ENCODE measurements around the gene TAF7L. TPM values are rescaled to one million over a fixed set of nuclear protein-coding genes. Genes with fewer than 3 reads are reported as not detected.

Gene TAF7L
- total RNA-seq, 1 experiment from 2014 or later, result not detected

GRCh38 chrX:101274198-101274597 is 16.9 kb downstream of the TAF7L start:
- Histone ChIP-seq H3K36me3 (ENCODE audit: control insufficient read depth, insufficient read depth, low read length) (no peaks in the 10 kb centered on the region), H3K4me1 (no peaks in the 10 kb centered on the region), H3K4me3 (ENCODE audit: low read depth, low read length) (no peak overlapping the region), H3K27me3 (replicated peaks; ENCODE audit: control insufficient read depth, insufficient read depth, low read length) (no peaks in the 10 kb centered on the region), H3K9me3 (no peaks in the 10 kb centered on the region)
- ChIA-PET POLR2A (no interaction called here), CTCF (no interaction called here)
- no peak for DNase-seq
- no peak overlapping the region for H3K4me3 Mint-ChIP-seq (ENCODE audit: unreplicated experiment)
- H3K36me3 Mint-ChIP-seq (ENCODE audit: insufficient read depth, unreplicated experiment), result no peaks in the 10 kb centered on the region
- no peak overlapping the region for H3K27ac Mint-ChIP-seq (ENCODE audit: unreplicated experiment)
- intact Hi-C loops (cut with micrococcal nuclease; ENCODE audit: unreplicated experiment), result no loop called here
- no TSS peak for BruUV-seq (replicated peaks)
- H3K27me3 Mint-ChIP-seq (ENCODE audit: insufficient read depth, unreplicated experiment), result peaks cover 3% of the 10 kb centered on the region
- H3K9me3 Mint-ChIP-seq (ENCODE audit: unreplicated experiment), result no peaks in the 10 kb centered on the region
- no peaks in the 10 kb centered on the region for H3K4me1 Mint-ChIP-seq (ENCODE audit: low read depth, unreplicated experiment)
- TF ChIP-seq CTCF (IDR thresholded peaks at IDR 0.05; ENCODE audit: insufficient read depth in 1 of 2, low read depth in 1 of 2, low read length in 1 of 2, severe bottlenecking in 1 of 2, unreplicated experiment in 1 of 2), result no peak

GRCh38 chrX:101265869-101266428 is 25.2 kb downstream of the TAF7L start:
- no peaks in the 10 kb centered on the region for H3K27me3 ChIP-seq (replicated peaks; ENCODE audit: control insufficient read depth, insufficient read depth, low read length)
- Mint-ChIP-seq H3K27me3 (ENCODE audit: insufficient read depth, unreplicated experiment) (no peaks in the 10 kb centered on the region), H3K27ac (ENCODE audit: unreplicated experiment) (no peak overlapping the region), H3K4me1 (ENCODE audit: low read depth, unreplicated experiment) (no peaks in the 10 kb centered on the region), H3K9me3 (ENCODE audit: unreplicated experiment) (no peaks in the 10 kb centered on the region), H3K4me3 (ENCODE audit: unreplicated experiment) (no peak overlapping the region), H3K36me3 (ENCODE audit: insufficient read depth, unreplicated experiment) (no peaks in the 10 kb centered on the region)
- H3K9me3 ChIP-seq, result no peaks in the 10 kb centered on the region
- TF ChIP-seq CTCF (IDR thresholded peaks at IDR 0.05; ENCODE audit: insufficient read depth in 1 of 2, low read depth in 1 of 2, low read length in 1 of 2, severe bottlenecking in 1 of 2, unreplicated experiment in 1 of 2), result no peak
- no peak for DNase-seq
- no peak overlapping the region for H3K4me3 ChIP-seq (ENCODE audit: low read depth, low read length)
- CTCF ChIA-PET, result no interaction called here
- no peaks in the 10 kb centered on the region for H3K4me1 ChIP-seq
- H3K36me3 ChIP-seq (ENCODE audit: control insufficient read depth, insufficient read depth, low read length), result no peaks in the 10 kb centered on the region
- POLR2A ChIA-PET, result no interaction called here
- intact Hi-C loops (cut with micrococcal nuclease; ENCODE audit: unreplicated experiment), result no loop called here
- no TSS peak for BruUV-seq (replicated peaks)

DNA sequence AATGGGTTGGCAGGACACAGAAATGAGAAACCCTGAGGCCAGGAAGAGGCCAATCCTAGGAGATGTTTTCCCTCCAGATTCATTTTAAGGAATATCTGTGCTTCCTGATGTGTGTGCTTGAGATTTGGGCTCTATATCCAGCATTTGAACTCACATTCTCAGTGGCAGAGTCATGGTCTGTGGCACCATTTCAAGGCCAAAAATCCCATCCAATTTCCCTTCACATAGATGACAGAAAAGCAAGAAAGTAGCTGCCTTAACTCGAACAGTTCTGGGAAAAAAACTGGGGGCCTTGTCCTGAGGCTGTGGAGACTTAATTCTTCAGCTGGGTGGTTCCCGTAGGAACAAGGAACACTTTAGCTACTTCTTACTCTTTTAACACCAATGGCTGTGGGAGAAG is 27.4 kb downstream of the TAF7L start:
- Histone ChIP-seq H3K9me3 (no peaks in the 10 kb centered on the region), H3K4me1 (no peaks in the 10 kb centered on the region), H3K36me3 (ENCODE audit: control insufficient read depth, insufficient read depth, low read length) (no peaks in the 10 kb centered on the region), H3K27me3 (replicated peaks; ENCODE audit: control insufficient read depth, insufficient read depth, low read length) (no peaks in the 10 kb centered on the region), H3K4me3 (ENCODE audit: low read depth, low read length) (no peak overlapping the region)
- Mint-ChIP-seq H3K27ac (ENCODE audit: unreplicated experiment) (no peak overlapping the region), H3K27me3 (ENCODE audit: insufficient read depth, unreplicated experiment) (no peaks in the 10 kb centered on the region), H3K4me3 (ENCODE audit: unreplicated experiment) (no peak overlapping the region), H3K4me1 (ENCODE audit: low read depth, unreplicated experiment) (no peaks in the 10 kb centered on the region), H3K9me3 (ENCODE audit: unreplicated experiment) (no peaks in the 10 kb centered on the region), H3K36me3 (ENCODE audit: insufficient read depth, unreplicated experiment) (no peaks in the 10 kb centered on the region)
- ChIA-PET CTCF (no interaction called here), POLR2A (no interaction called here)
- BruUV-seq (replicated peaks), result no TSS peak
- no peak for TF ChIP-seq CTCF (IDR thresholded peaks at IDR 0.05; ENCODE audit: insufficient read depth in 1 of 2, low read depth in 1 of 2, low read length in 1 of 2, severe bottlenecking in 1 of 2, unreplicated experiment in 1 of 2)
- intact Hi-C loops (cut with micrococcal nuclease; ENCODE audit: unreplicated experiment), result no loop called here
- no peak for DNase-seq

Data from Caco-2 (cell line).